Caco-2 (cell line): ENCODE measurements around the gene C2orf78. TPM values are rescaled to one million over a fixed set of nuclear protein-coding genes. Genes with fewer than 3 reads are reported as not detected.

Experiments
- BruUV-seq: library from RNA; stranded (reverse); fragments of 400-500 nt; replicated peaks from 2 replicates; lab custom pipeline; 2021; lab: Mats Ljungman, UMichigan
- CTCF ChIA-PET: fragments of 300-600 bp; sonication (Branson Sonifier 250); formaldehyde crosslinking; loops from one replicate; lab custom pipeline; 2022; ENCODE audit warnings: antibody characterized with exemption; lab: Charles Lee
- POLR2A ChIA-PET: fragments of 300-600 bp; sonication (Branson Sonifier 250); formaldehyde crosslinking; loops from one replicate; lab custom pipeline; 2022; ENCODE audit warnings: antibody characterized with exemption; lab: Charles Lee
- DNase-seq, 2 experiments: peaks; one replicate each; pipeline versions ENCODE4 v3.0.0 to v3.0.0-alpha.2; 2020 to 2022
- H3K27me3 ChIP-seq: replicated peaks from 2 replicates; pipeline ENCODE4 v1.6.0; 2011; ENCODE audit warnings: low read length; ENCODE audit not compliant: control insufficient read depth, insufficient read depth
- H3K36me3 ChIP-seq: 2 replicates; pipeline ENCODE4 v1.5.1; 2011; ENCODE audit warnings: low read length; ENCODE audit not compliant: control insufficient read depth, insufficient read depth
- H3K4me1 ChIP-seq: fragments of 250-450 bp; sonication (Bioruptor Pico); 2 replicates; pipeline ENCODE4 v1.5.1; 2020; ENCODE audit warnings: mild to moderate bottlenecking
- H3K4me3 ChIP-seq: 2 replicates; pipeline ENCODE4 v1.5.1; 2011; ENCODE audit warnings: low read depth, mild to moderate bottlenecking, control low read depth, low read length
- H3K9me3 ChIP-seq: fragments of 250-450 bp; sonication (Bioruptor Pico); 2 replicates; pipeline ENCODE4 v1.5.1; 2020; ENCODE audit warnings: mild to moderate bottlenecking, moderate library complexity
- H3K27ac Mint-ChIP-seq: one replicate; pipeline ENCODE4 v1.8.0; 2022; ENCODE audit warnings: mixed read lengths; ENCODE audit not compliant: unreplicated experiment
- H3K27me3 Mint-ChIP-seq: one replicate; pipeline ENCODE4 v1.8.0; 2022; ENCODE audit warnings: mixed read lengths; ENCODE audit not compliant: insufficient read depth, unreplicated experiment
- H3K36me3 Mint-ChIP-seq: one replicate; pipeline ENCODE4 v1.8.0; 2022; ENCODE audit warnings: mild to moderate bottlenecking, mixed read lengths; ENCODE audit not compliant: insufficient read depth, unreplicated experiment
- H3K4me1 Mint-ChIP-seq: one replicate; pipeline ENCODE4 v1.8.0; 2022; ENCODE audit warnings: low read depth, mixed read lengths; ENCODE audit not compliant: unreplicated experiment
- H3K4me3 Mint-ChIP-seq: one replicate; pipeline ENCODE4 v1.8.0; 2022; ENCODE audit warnings: mild to moderate bottlenecking, moderate library complexity, mixed read lengths; ENCODE audit not compliant: unreplicated experiment
- H3K9me3 Mint-ChIP-seq: one replicate; pipeline ENCODE4 v1.8.0; 2022; ENCODE audit warnings: mixed read lengths; ENCODE audit not compliant: unreplicated experiment
- CTCF ChIP-seq, 2 experiments: fragments of 200-600 bp in 1 of 2; IDR thresholded peaks; 1 replicate in 1 of 2; 2 replicates in 1 of 2; pipeline versions ENCODE4 v1.5.1 to v1.8.0; 2011 to 2022; ENCODE audit warnings: antibody characterized with exemption in 1 of 2, control low read depth in 1 of 2, inconsistent platforms in 1 of 2, low read depth in 1 of 2, low read length in 1 of 2, mild to moderate bottlenecking in 1 of 2, moderate library complexity in 1 of 2; ENCODE audit not compliant: insufficient read depth in 1 of 2, severe bottlenecking in 1 of 2, unreplicated experiment in 1 of 2
- intact Hi-C: fragments of 100-400 bp; cut with micrococcal nuclease; formaldehyde crosslinking; loops from one replicate; pipeline ENCODE4 v1.10.0; 2022; ENCODE audit not compliant: unreplicated experiment
- total RNA-seq: library from RNA; stranded (reverse); gene quantifications from 2 replicates; pipeline ENCODE4 v1.2.3, GENCODE V29; 2022

C2orf78 gene
- total RNA-seq, 1 experiment from 2014 or later = not detected

GRCh38 chr2:73764945-73765344 lies 19.0 kb upstream of the C2orf78 start:
- H3K4me1 Mint-ChIP-seq = peaks cover 7% of the 10 kb centered on the region
- POLR2A ChIA-PET = no interaction called here
- no peak for TF ChIP-seq CTCF (IDR thresholded peaks at IDR 0.05; ENCODE audit: insufficient read depth in 1 of 2, low read depth in 1 of 2, low read length in 1 of 2, severe bottlenecking in 1 of 2, unreplicated experiment in 1 of 2)
- CTCF ChIA-PET = no interaction called here
- no peaks in the 10 kb centered on the region for H3K9me3 ChIP-seq
- no peak overlapping the region for H3K27ac Mint-ChIP-seq
- H3K36me3 ChIP-seq = peaks cover 4% of the 10 kb centered on the region
- no peaks in the 10 kb centered on the region for H3K4me1 ChIP-seq
- BruUV-seq = no TSS peak
- no peaks in the 10 kb centered on the region for H3K27me3 Mint-ChIP-seq
- H3K4me3 ChIP-seq = no peak overlapping the region
- no peak for DNase-seq
- H3K9me3 Mint-ChIP-seq = no peaks in the 10 kb centered on the region
- intact Hi-C loops = no loop called here
- no peak overlapping the region for H3K4me3 Mint-ChIP-seq
- peaks cover 56% of the 10 kb centered on the region for H3K36me3 Mint-ChIP-seq
- H3K27me3 ChIP-seq = no peaks in the 10 kb centered on the region

GRCh38 chr2:73766349-73766748 lies 17.6 kb upstream of the C2orf78 start:
- BruUV-seq = no TSS peak

GRCh38 chr2:73766994-73767393 lies 17.0 kb upstream of the C2orf78 start:
- H3K27me3 Mint-ChIP-seq = no peaks in the 10 kb centered on the region
- no peak for TF ChIP-seq CTCF (IDR thresholded peaks at IDR 0.05; ENCODE audit: insufficient read depth in 1 of 2, low read depth in 1 of 2, low read length in 1 of 2, severe bottlenecking in 1 of 2, unreplicated experiment in 1 of 2)
- intact Hi-C loops = no loop called here
- Histone ChIP-seq H3K36me3 (peaks cover 4% of the 10 kb centered on the region), H3K4me3 (no peak overlapping the region), H3K4me1 (no peaks in the 10 kb centered on the region), H3K27me3 (no peaks in the 10 kb centered on the region), H3K9me3 (no peaks in the 10 kb centered on the region)
- peaks cover 55% of the 10 kb centered on the region for H3K36me3 Mint-ChIP-seq
- peaks cover 13% of the 10 kb centered on the region for H3K4me1 Mint-ChIP-seq
- H3K4me3 Mint-ChIP-seq = no peak overlapping the region
- no TSS peak for BruUV-seq
- H3K9me3 Mint-ChIP-seq = no peaks in the 10 kb centered on the region
- no peak for DNase-seq
- H3K27ac Mint-ChIP-seq = no peak overlapping the region
- POLR2A ChIA-PET = no interaction called here
- CTCF ChIA-PET = no interaction called here

More at GRCh38 chr2:73766349-73766748, 17.6 kb upstream of the C2orf78 start:
- Mint-ChIP-seq H3K4me1 (peaks cover 13% of the 10 kb centered on the region), H3K27me3 (no peaks in the 10 kb centered on the region), H3K36me3 (peaks cover 55% of the 10 kb centered on the region), H3K4me3 (no peak overlapping the region), H3K27ac (no peak overlapping the region), H3K9me3 (no peaks in the 10 kb centered on the region)
- H3K27me3 ChIP-seq = no peaks in the 10 kb centered on the region
- intact Hi-C loops = no loop called here
- no peak for DNase-seq
- TF ChIP-seq CTCF (IDR thresholded peaks at IDR 0.05; ENCODE audit: insufficient read depth in 1 of 2, low read depth in 1 of 2, low read length in 1 of 2, severe bottlenecking in 1 of 2, unreplicated experiment in 1 of 2) = no peak
- H3K36me3 ChIP-seq = peaks cover 4% of the 10 kb centered on the region
- no peak overlapping the region for H3K4me3 ChIP-seq
- no peaks in the 10 kb centered on the region for H3K9me3 ChIP-seq
- CTCF ChIA-PET = no interaction called here
- H3K4me1 ChIP-seq = no peaks in the 10 kb centered on the region
- POLR2A ChIA-PET = no interaction called here
